K562 (cell line): ENCODE results near the gene LYST. TPM values are rescaled to one million over a fixed set of nuclear protein-coding genes. Genes with fewer than 3 reads are reported as not detected.
A peak's percentile ranks its signal among the peaks of the same experiment; 100 is the strongest.

ENCODE experiments used
- ATAC-seq: fragments of 200-7000 bp; cut with Tn5 transposase; 3 replicates; pipeline ENCODE4 v1.9.1; 2020; ENCODE audit warnings: moderate library complexity
- BruUV-seq: library from RNA; stranded (reverse); fragments of 400-500 nt; replicated peaks from 2 replicates; lab custom pipeline; 2021; lab: Mats Ljungman, UMichigan
- CTCF ChIA-PET: fragments of 300-600 bp; formaldehyde crosslinking; extraction: SDS; loops from one replicate; lab custom pipeline; 2021; ENCODE audit warnings: low intra/inter-chr PET ratio; lab: Yijun Ruan, JAX
- POLR2A ChIA-PET: fragments of 300-600, 350-650 bp; sonication (Branson Sonifier 250); formaldehyde crosslinking; extraction: SDS; loops from one replicate; lab custom pipeline; 2021; ENCODE audit warnings: antibody characterized with exemption, inconsistent platforms; lab: Yijun Ruan, JAX
- DNase-seq, 4 experiments: peaks; one replicate each; pipeline versions ENCODE4 v3.0.0 to v3.0.0-alpha.2; 2011 to 2018; ENCODE audit warnings: low spot score in 3 of 4, mixed read lengths in 3 of 4; ENCODE audit errors: extremely low read depth in 1 of 4
- FAIRE-seq: peaks from 2 replicates; lab custom pipeline; 2011; peaks lifted over from hg19 to GRCh38; lab: Jason Lieb, UNC
- H2AFZ ChIP-seq: 2 replicates; pipeline ENCODE4 v1.6.0; 2011; ENCODE audit warnings: low read depth, low read length, control low read depth, inconsistent platforms
- H3K27ac ChIP-seq: fragments of 200-600 bp; 3 replicates; pipeline ENCODE4 v1.8.0; 2011; ENCODE audit warnings: low read depth, mild to moderate bottlenecking, control low read depth, inconsistent platforms, low read length, moderate library complexity, mixed read lengths; ENCODE audit errors: extremely low read depth
- H3K27me3 ChIP-seq, 2 experiments: fragments of 300-600 bp in 1 of 2; 2 replicates in 1 of 2; 3 replicates in 1 of 2; pipeline versions ENCODE4 v1.6.0 to v1.8.0; 2011; ENCODE audit warnings: inconsistent platforms in 2 of 2, low read length in 2 of 2, mild to moderate bottlenecking in 1 of 2, mixed read lengths in 1 of 2, moderate library complexity in 1 of 2; ENCODE audit not compliant: control insufficient read depth in 2 of 2, insufficient read depth in 2 of 2
- H3K36me3 ChIP-seq: fragments of 300-600 bp; 3 replicates; pipeline ENCODE4 v1.8.0; 2011; ENCODE audit warnings: mild to moderate bottlenecking, low read length, inconsistent platforms; ENCODE audit not compliant: control insufficient read depth, insufficient read depth
- H3K4me1 ChIP-seq, 2 experiments: fragments of 200-600 bp in 1 of 2; replicated peaks in 1 of 2; 2 replicates in 1 of 2; 3 replicates in 1 of 2; pipeline versions ENCODE4 v1.5.1 to v1.8.0; 2011; ENCODE audit warnings: inconsistent platforms in 2 of 2, low read length in 2 of 2, mild to moderate bottlenecking in 1 of 2, mixed read lengths in 1 of 2, moderate library complexity in 1 of 2; ENCODE audit not compliant: control insufficient read depth in 2 of 2, insufficient read depth in 2 of 2
- H3K4me2 ChIP-seq: 2 replicates; pipeline ENCODE4 v1.6.1; 2011; ENCODE audit warnings: low read length, control low read depth, inconsistent platforms, mixed read lengths; ENCODE audit not compliant: insufficient read depth
- H3K4me3 ChIP-seq: fragments of 200-600 bp; sonication (generic), shearing (Covaris generic); 2 replicates; pipeline ENCODE4 v1.5.1; 2016; ENCODE audit warnings: control low read depth, inconsistent platforms
- H3K79me2 ChIP-seq: fragments of 200-600 bp; 3 replicates; pipeline ENCODE4 v1.8.0; 2011; ENCODE audit warnings: low read length, inconsistent platforms; ENCODE audit not compliant: control insufficient read depth, insufficient read depth
- H3K9ac ChIP-seq, 2 experiments: 2 replicates each; pipeline versions ENCODE4 v1.6.0 to v1.6.1; 2011; ENCODE audit warnings: low read depth in 2 of 2, low read length in 2 of 2, control low read depth in 1 of 2, inconsistent platforms in 1 of 2, mild to moderate bottlenecking in 1 of 2, mixed read lengths in 1 of 2; ENCODE audit not compliant: insufficient read depth in 1 of 2
- H3K9me1 ChIP-seq: one replicate; pipeline ENCODE4 v1.6.0; 2011; ENCODE audit warnings: inconsistent platforms, mild to moderate bottlenecking, low read length, moderate library complexity; ENCODE audit not compliant: control insufficient read depth, insufficient read depth
- H3K9me3 ChIP-seq: replicated peaks from 2 replicates; pipeline ENCODE4 v1.5.1; 2011; ENCODE audit warnings: low read depth, low read length, inconsistent platforms; ENCODE audit not compliant: control insufficient read depth, insufficient read depth
- H4K20me1 ChIP-seq: replicated peaks from 2 replicates; pipeline ENCODE4 v1.6.1; 2011; ENCODE audit warnings: low read length, inconsistent platforms, mixed read lengths; ENCODE audit not compliant: control insufficient read depth, insufficient read depth
- CBX1 ChIP-seq: sonication (generic); IDR thresholded peaks from 2 replicates; pipeline ENCODE4 v1.6.1; 2016; ENCODE audit warnings: antibody characterized with exemption, low read depth, mild to moderate bottlenecking
- ELF1 ChIP-seq: fragments of 200-800 bp; sonication (Bioruptor generic); IDR thresholded peaks from 2 replicates; pipeline ENCODE4 v1.6.1; 2016; ENCODE audit warnings: missing genetic modification characterization, missing compliant biosample characterization
- HDAC3 ChIP-seq: fragments of 450-650 bp; IDR thresholded peaks from 2 replicates; pipeline ENCODE4 v1.6.1; 2018; ENCODE audit warnings: borderline replicate concordance, mild to moderate bottlenecking, moderate library complexity; ENCODE audit not compliant: partially characterized antibody
- IFI16 ChIP-seq: fragments of 250-450 bp; sonication (Bioruptor Pico); IDR thresholded peaks from 2 replicates; pipeline ENCODE4 v2.1.2; 2022; ENCODE audit warnings: mild to moderate bottlenecking, inconsistent platforms
- ILK ChIP-seq: fragments of 450-650 bp; IDR thresholded peaks from 2 replicates; pipeline ENCODE4 v1.6.1; 2016; ENCODE audit warnings: missing genetic modification characterization, low read depth, mild to moderate bottlenecking, missing compliant biosample characterization, moderate library complexity, borderline replicate concordance
- JUND ChIP-seq, 2 experiments: IDR thresholded peaks; 2 replicates in 1 of 2; 3 replicates in 1 of 2; pipeline ENCODE4 v1.6.1; 2011; ENCODE audit warnings: borderline replicate concordance in 2 of 2, low read depth in 2 of 2, low read length in 2 of 2, improper control_type of control experiment in 1 of 2, missing biosample characterization in 1 of 2, missing genetic modification characterization in 1 of 2, missing genetic modification reagents in 1 of 2
- PCBP2 ChIP-seq: fragments of 200-400 bp; formaldehyde crosslinking; IDR thresholded peaks from 2 replicates; pipeline ENCODE4 v1.6.1; 2018; ENCODE audit warnings: low read length, low read depth, mild to moderate bottlenecking, moderate library complexity; ENCODE audit not compliant: poor library complexity, severe bottlenecking
- TAL1 ChIP-seq: fragments of 450-650 bp; IDR thresholded peaks from 2 replicates; pipeline ENCODE4 v1.6.1; 2016; ENCODE audit warnings: mild to moderate bottlenecking
- ZNF143 ChIP-seq: sonication (generic); formaldehyde crosslinking; IDR thresholded peaks from 2 replicates; pipeline ENCODE4 v1.9.0; 2022; ENCODE audit warnings: mild to moderate bottlenecking, missing genetic modification reagents
- ZNF184 ChIP-seq: sonication (generic); formaldehyde crosslinking; IDR thresholded peaks from 2 replicates; pipeline ENCODE4 v1.5.0; 2020; ENCODE audit warnings: missing genetic modification reagents
- ZNF263 ChIP-seq: sonication (generic); formaldehyde crosslinking; IDR thresholded peaks from 2 replicates; pipeline ENCODE4 v1.8.0; 2022; ENCODE audit warnings: mild to moderate bottlenecking, missing genetic modification reagents, borderline replicate concordance
- ZNF311 ChIP-seq: fragments of 250-450 bp; sonication (Bioruptor Pico); IDR thresholded peaks from 2 replicates; pipeline ENCODE4 v1.4.0; 2020; ENCODE audit warnings: mild to moderate bottlenecking, moderate library complexity
- ZNF384 ChIP-seq: IDR thresholded peaks from 2 replicates; pipeline ENCODE4 v1.6.1; 2012; ENCODE audit warnings: low read depth, low read length, improper control_type of control experiment
- ZNF408 ChIP-seq: fragments of 250-450 bp; sonication (Bioruptor Pico); IDR thresholded peaks from 2 replicates; pipeline ENCODE4 v1.4.0; 2020; ENCODE audit warnings: low read depth, mild to moderate bottlenecking, moderate library complexity
- ZNF766 ChIP-seq: fragments of 200-800 bp; sonication (Bioruptor generic); conservative IDR thresholded peaks from 2 replicates; pipeline ENCODE4 v1.6.1; 2016; ENCODE audit warnings: missing genetic modification characterization, missing compliant biosample characterization
- WGBS: fragments of 100-300 bp; shearing (Covaris generic); methylation state at CpG from one replicate; pipeline ENCODE4 v1.1.6; 2016; ENCODE audit warnings: low coverage, mixed read lengths; ENCODE audit not compliant: insufficient coverage; ENCODE audit errors: missing lambda C conversion rate; 5-methylcytosine and 5-hydroxymethylcytosine counted together
- in situ Hi-C: fragments of 300-500 bp; cut with MboI; formaldehyde crosslinking; loops from 4 replicates; pipeline ENCODE4 v1.15.0; 2018; ENCODE audit warnings: inconsistent platforms, mixed read lengths
- intact Hi-C: fragments of 100-400 bp; cut with micrococcal nuclease; formaldehyde crosslinking; loops from 2 replicates; pipeline ENCODE4 v1.14.2; 2022
- polyA plus RNA-seq, 8 experiments: library from polyadenylated mRNA; depleted of rRNA in 4 of 8; stranded (reverse) in 5 of 8; unstranded in 3 of 8; fragments of >200 nt; fragmentation: Nextera tagmentation in 2 of 8; fragmentation: Illumina TruSeq in 1 of 8; extraction: Ambion mirVana in 2 of 8; extraction: Trizol in 1 of 8; gene quantifications; 2 replicates each; pipeline versions ENCODE4 v1.2.1 to v1.2.3, GENCODE V29; 2011 to 2014; ENCODE audit warnings: inconsistent platforms in 1 of 8, missing spikeins in 1 of 8
- total RNA-seq, 7 experiments: library from RNA; depleted of rRNA in 6 of 7; stranded (reverse); fragments of >200 nt in 6 of 7; fragmentation: Illumina TruSeq in 2 of 7; extraction: Trizol in 2 of 7; gene quantifications; 2 replicates each; pipeline versions ENCODE4 v1.2.1 to v1.2.3, GENCODE V29; 2011 to 2021; ENCODE audit warnings: low replicate concordance in 1 of 7

LYST gene
- total and polyA plus RNA-seq, 9 of the 15 experiments (the other 6 are each of a cell fraction or from before 2014, with no cell fraction given), result 0.73 to 2.4 (median 1.4) TPM

DNA sequence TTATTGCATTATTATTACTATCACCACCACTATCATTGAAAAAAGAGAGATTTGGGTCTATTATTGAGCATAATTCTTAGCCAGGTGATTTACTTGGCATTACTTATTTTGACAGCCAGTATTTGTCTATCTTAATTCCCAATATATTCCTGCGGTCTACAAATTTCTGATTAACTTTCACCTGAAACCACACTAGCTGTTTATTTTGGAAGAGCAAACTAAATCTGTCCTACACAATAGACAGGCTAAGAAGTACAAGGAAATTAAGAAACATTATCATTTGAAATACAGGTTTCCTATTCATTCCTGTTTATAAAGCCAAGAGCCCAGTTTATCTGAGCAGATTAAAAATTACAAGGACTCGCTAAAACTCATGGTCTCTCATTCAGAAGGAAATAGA, 6.9 kb upstream of the LYST start:
- no peak for DNase-seq
- H3K4me2 ChIP-seq, result no peak overlapping the region
- H3K27me3 ChIP-seq, result peaks cover 15 to 22% of the 10 kb centered on the region in 2 experiments
- ATAC-seq, result no peak
- TF ChIP-seq ZNF311 (CRISPR knock-in tag), result no peak
- no peak for TF ChIP-seq IFI16 (CRISPR knock-in tag)
- no peak for TF ChIP-seq ZNF408 (CRISPR knock-in tag)
- TF ChIP-seq HDAC3, result no peak
- TF ChIP-seq ZNF184 (CRISPR knock-in tag), result no peak
- no peak for TF ChIP-seq PCBP2
- TF ChIP-seq ZNF766, result no peak
- ChIA-PET CTCF (no interaction called here), POLR2A (no interaction called here)
- no peaks in the 10 kb centered on the region for H3K79me2 ChIP-seq
- H2AFZ ChIP-seq, result no peak overlapping the region
- no peaks in the 10 kb centered on the region for H3K36me3 ChIP-seq
- 3% methylated on average over 2 of the region's 2 CpGs for WGBS
- H3K9me3 ChIP-seq, result no peaks in the 10 kb centered on the region
- no peaks in the 10 kb centered on the region for H3K4me1 ChIP-seq
- intact Hi-C loops, result no loop called here
- no peak overlapping the region for H3K9ac ChIP-seq
- H3K9me1 ChIP-seq, result no peaks in the 10 kb centered on the region
- no TSS peak for BruUV-seq
- no peak for FAIRE-seq
- no peak overlapping the region for H3K27ac ChIP-seq
- in situ Hi-C loops, result no loop called here
- no peaks in the 10 kb centered on the region for H4K20me1 ChIP-seq
- no peak overlapping the region for H3K4me3 ChIP-seq

DNA sequence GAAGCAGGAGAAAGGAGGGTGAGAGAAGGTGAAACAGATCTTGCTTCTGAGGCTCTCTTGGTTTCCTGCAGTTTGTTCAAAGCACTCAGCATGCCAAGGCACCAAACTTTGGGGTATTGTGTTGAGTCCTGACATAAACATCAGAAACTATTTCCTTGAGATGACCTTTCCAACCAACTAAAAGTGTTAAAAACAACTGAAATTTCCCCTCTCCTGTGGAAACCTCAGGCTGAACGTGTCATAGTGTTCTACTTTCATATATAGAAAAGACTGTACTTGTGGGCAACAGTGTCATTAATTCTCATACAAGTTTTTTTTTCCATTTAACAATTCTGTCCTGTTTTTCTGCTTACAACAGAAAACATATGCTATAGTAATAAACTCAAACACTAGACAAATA, 6.3 kb upstream of the LYST start:
- FAIRE-seq, result peak; percentile 6
- no peaks in the 10 kb centered on the region for H3K4me1 ChIP-seq

More for the DNA sequence above, 6.3 kb upstream of the LYST start:
- Histone ChIP-seq H3K36me3 (no peaks in the 10 kb centered on the region), H3K4me3 (no peak overlapping the region), H3K27ac (no peak overlapping the region), H3K9me3 (no peaks in the 10 kb centered on the region), H3K9ac (no peak overlapping the region), H3K9me1 (no peaks in the 10 kb centered on the region), H4K20me1 (no peaks in the 10 kb centered on the region)
- ChIA-PET CTCF (no interaction called here), POLR2A (no interaction called here)
- intact Hi-C loops, result no loop called here
- in situ Hi-C loops, result no loop called here
- 0% methylated on average over 1 of the region's 1 CpG for WGBS
- no TSS peak for BruUV-seq
- ATAC-seq, result no peak
- no peak for TF ChIP-seq ZNF143
- TF ChIP-seq CBX1, result no peak
- no peak for TF ChIP-seq ZNF263
- no peak for TF ChIP-seq ZNF384
- no peak for TF ChIP-seq ELF1 (tag)
- no peak for TF ChIP-seq TAL1
- TF ChIP-seq JUND (IDR thresholded peaks at IDR 0.05; ENCODE audit: borderline replicate concordance, low read depth, low read length), result no peak
- TF ChIP-seq JUND (tag; IDR thresholded peaks at IDR 0.05; ENCODE audit: borderline replicate concordance, low read depth, low read length), result no peak
- no peak for TF ChIP-seq ILK (tag)
- TF ChIP-seq, all 486 proteins: peak for 0
- Histone ChIP-seq H3K27me3 (peaks cover 10 to 18% of the 10 kb centered on the region in 2 experiments), H2AFZ (no peak overlapping the region), H3K79me2 (no peaks in the 10 kb centered on the region), H3K4me2 (no peak overlapping the region)
- DNase-seq, result no peak
